GM21786 (cell line): ENCODE results near the gene FAAP20.

Experiments
- ATAC-seq: cut with Tn5 transposase; IDR thresholded peaks from one replicate; pipeline ENCODE4 v1.9.1; 2021; ENCODE audit not compliant: unreplicated experiment

Gene FAAP20

DNA sequence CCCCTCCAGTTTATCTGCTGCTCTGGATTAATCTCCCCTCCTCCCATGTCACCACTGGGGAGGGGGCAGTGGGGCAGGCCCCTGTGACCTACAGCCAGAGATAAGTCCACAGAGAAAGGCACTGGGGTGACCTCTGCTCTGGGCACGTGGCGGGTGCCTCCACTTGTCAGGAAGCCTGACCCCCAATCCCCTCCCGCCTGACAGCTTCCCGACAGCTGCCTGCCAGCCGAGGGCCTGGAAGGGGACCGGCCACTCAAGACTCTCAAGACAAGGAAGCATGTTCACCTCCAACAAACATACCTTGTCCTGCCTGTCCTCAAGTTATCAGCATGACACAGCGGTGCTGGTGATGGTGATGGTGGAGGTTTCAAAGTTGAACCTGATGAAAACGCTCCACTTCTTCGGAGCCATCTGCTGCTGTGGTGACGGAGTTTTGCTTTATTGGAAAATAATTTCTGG is 3.2 kb upstream of the FAAP20 start:
- no peak for ATAC-seq

DNA sequence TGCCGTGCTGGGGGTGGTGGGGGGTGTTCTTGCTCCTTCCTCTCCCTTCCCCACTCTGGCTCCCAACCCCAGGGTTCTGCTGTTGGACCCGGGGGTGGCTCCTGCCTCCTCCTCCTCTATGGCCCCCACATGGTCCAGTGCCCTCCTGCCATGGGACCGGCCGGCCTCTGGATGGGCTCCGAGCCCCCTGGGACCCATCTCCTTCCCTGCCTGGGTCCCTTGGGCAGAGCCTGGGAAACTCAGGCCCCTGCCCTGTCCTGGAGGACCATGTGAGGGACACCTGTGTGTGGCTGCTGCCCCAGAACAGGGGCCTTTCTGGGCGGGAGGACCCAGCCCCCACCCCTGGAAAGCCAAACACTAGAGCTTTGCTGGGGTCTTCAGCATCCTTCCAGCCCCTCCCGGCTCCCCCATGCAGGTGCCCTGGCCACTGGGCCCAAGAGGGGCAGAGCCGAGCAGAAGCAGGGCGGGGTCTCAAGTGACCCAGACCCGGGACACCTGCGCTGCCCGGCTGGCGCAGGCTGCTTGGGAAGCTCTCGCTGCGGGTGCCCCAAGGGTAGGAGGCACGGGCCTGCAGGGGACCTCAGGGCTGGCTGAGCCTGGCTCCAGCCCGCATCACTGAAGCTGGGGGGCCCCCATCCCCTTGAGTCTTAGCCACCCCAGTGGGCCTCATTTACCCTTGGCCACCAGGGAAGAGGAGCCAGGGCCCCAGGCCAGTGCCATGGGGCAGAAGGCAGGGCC is 2.5 kb upstream of the FAAP20 start:
- no peak for ATAC-seq

DNA sequence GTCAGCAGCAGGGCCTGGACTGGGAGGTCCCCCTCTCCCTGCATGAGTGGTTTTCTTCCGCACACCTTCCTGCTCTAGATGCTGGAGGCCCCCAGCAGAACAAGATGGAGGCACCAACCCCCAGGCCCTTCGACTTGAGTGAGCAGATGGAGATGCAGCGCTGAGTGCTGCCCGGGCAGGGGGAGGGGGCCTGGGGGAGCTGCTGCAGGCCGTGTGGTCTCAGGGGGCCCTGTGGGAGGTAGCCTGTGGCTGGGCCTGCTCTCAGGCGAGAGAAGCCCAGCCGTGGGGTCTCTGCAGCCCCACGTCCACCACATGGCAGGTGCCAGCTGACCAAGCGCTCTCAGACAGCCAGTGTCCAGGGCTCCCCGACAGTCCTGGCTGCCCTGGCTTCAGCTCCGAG is 1.2 kb upstream of the FAAP20 start:
- ATAC-seq: no peak

DNA sequence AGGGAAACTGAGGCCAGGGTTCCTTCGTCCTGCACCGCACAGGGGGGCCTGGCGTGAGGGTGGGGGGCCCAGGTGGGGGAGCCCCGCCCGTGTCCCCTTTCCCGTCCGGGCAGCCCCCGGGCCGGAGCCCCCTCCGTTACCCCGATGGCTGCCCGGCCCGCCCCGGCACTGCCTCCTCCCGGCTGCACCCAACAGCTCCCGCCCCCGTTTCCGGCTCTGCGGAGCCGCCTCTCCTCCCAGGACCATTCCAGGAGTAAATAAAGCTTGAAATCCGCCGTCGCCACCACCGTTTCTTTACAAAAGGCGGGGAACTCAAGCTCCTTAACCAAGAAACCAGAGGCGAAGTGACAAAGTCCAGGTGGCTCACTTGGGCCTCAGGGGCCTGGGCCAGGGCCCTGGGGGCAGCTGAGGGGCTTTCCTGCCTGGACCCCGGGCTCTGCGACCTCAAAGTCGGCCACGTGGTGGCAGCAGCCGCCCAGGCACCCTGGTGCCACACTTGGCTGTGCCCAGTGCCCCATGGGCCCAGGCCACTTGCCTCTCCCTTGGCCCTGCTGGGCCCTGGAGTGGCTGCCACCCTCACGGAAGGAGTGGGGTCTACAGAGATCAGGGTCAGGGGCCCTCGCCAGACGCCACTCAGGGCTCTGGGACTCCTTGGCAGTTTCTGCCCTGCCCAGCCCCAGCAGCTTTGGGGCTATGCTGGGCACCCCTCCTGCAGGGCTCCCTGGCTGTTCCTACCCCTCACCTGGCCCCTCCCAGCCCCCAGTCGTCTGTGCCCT is 514 bp upstream of the FAAP20 start:
- ATAC-seq: peak; percentile 67

DNA sequence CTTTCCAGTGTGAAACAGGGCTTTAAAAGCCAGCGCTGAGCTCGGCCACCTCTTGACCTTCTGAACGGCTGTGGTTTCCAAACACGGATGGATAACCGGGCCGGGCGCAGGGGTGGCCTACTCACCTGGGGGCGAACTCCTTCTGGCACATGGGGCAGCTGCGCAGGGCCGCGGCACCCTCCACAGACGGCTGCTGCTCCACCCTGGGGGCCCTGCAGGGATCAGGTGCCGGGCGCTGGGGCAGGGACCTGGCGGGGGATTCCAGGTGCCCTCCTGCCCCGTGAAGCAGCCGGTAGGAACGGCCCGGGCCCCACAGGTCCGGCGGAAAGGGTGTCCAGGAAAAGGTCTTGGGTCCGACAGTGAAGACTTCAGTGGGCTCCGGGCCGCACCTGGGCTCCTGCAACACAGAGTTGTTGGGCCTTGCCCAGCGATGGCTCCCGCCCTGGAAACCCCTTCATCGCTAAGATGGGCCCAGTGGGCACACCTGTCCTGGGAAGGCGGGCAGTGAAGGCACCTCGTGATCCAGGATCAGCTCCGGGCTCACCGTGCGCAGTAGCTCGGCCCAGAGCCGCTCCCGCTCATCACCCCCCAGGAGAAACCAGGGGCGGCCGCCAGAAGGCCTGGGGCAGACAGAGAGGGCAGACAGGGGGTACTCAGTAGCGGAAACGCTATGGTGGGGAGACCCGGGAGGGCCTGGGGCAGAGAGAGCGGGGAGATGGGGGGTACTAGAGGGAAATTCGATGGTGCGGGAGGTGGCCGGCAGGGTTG is 874 bp downstream of the FAAP20 start:
- ATAC-seq: no peak

DNA sequence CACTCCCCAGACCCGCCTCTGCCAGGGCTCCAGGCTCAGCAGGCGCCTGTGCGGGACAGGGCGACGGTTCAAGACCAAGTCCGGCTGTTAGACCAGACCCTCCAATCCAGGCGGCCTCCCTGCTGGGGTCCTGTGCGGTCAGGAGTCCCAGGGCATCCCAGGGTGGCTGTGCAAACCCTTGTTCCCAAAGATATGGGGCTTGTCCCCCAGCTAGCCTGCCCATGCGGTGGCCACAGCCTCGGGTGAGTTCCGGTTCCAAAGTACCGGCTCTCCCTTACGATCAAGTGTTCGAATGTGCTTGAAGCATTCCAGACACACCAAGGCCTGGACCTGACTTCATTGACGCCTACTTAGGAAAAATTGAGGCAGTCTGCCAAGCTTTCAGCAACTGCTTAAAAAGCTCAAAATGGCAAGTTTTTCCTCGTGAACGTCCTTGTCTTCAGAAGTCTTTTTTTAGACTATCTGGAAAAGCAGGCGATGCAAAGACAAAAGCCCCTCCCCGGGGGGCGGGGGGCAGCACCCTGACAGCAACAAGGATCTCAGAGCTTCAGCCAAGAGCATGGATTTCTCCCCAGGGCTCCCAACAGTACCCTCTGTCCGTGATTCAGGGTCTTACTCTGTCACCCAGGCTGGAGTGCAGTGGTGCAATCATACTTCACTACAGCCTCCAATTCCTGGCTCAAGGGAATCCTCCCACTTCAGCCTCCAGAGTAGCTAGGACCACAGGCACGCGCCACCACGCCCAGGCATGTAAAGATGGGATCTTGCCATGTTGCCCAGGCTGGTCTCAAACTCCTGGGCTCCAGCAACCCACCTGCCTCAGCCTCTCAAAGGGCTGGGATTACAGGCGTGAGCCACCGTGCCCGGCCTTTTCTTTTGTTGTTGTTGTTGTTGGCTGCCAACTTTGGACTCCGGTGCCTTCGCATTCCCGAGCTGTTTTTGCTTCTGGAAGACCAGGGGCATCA is 2.3 kb downstream of the FAAP20 start:
- ATAC-seq: no peak

DNA sequence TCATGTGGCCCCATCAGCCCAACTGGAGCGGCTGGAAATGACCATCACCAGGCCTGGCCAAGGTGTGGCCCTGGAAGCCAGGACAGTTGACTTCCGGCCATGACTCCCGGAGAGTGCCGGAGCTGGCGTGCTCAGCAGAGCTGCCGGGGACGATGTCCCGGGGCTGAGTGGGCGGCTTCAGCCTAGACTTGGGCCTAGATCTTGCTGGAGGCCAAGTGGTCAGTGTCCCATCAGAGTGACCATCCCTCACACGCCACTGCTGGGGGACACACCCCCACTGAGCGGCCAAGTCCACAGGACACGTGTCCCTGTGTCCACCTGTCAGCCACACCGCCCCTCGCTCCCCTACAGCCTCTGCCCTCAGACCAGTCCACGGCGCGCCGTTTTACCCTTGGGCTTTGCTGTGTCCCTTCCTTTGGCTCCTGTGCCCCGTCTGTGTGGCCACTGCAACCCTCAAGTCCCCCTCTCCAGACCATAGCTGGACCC is 4.0 kb downstream of the FAAP20 start:
- ATAC-seq: no peak

DNA sequence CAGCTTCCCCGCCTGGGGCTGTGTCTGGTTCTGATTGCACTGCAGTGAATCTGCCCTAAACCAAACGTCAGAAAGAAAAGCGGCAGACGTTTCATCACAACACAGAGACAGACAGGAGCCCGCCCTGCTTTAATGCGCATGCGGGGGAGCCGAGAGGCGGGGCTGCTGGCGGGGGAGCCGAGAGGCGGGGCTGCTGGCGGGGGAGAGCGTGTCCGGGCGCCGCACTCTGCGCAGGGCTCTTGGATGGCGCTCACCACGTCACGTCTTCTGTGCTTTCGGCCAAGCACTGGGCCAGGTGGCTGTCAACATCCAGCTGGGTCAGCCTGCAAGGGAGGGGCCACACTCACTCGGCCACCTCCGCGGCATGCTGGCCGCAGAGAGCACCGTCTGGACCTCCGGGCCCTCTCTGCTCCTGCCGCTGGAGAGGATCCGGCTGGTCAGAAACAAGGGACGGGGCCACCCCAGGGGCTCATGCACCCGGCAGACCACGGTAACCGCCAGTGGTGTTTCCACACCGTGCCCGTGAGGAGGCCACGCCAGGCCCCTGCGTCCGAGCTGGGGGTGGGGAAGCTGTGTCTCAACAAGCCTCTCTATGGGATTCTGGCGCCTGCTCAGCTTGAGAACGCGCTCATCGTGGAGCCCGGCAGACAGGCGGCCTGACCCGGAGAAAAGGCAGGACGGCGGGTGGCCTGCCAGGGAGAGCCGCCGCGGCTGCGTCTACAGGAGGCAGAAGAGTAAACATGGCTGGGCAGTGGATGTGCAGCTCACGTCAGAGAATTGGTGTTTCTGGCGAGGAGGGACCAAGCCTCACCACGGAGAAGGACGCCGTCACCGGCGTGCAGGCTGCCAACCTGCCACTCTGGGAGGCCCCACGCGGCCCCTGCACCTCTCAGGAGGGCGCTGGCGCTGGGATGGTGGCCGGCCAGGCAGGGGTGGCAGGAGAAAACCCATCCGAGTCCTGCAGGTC is 4.8 kb downstream of the FAAP20 start:
- peak; percentile 84 for ATAC-seq

DNA sequence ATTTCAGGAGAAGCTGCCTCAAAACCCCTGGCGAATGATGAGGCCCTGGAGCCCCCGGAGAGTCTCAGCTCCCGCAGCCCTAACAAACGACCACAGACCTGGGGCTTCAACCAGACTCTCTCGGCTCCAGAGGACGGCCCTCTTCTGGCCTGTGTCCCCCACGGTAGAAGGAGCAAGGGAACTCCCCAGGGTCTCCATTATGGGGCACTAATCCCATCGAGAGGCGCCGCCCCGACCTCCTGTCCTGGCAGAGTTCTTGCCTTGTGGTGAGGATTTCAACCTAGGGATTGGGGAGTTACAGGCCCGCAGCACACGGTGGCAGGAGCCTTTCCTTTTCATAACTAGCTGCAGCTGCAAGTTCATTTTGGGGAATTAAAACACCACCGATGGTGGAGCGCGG is 6.2 kb downstream of the FAAP20 start:
- ATAC-seq: no peak

DNA sequence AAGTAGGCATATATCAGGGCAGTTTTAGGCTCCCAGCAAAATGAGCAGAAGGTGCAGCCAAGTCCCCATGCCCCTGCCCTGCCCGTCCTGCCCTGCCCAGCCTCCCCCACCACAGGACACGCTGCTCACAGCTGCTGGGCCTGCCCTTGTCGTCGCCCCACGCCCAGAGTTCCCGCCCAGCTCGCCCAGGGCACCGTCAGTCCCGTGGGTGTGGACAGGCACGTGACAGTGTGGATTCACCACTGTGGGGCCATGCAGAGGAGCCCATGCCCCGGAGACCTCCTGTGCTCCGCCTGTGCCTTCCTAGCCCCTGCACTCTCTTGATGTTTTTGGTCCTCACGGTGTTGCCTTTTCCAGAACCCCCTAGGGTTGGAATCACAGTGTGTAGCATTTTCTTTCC is 7.0 kb downstream of the FAAP20 start:
- ATAC-seq: no peak

DNA sequence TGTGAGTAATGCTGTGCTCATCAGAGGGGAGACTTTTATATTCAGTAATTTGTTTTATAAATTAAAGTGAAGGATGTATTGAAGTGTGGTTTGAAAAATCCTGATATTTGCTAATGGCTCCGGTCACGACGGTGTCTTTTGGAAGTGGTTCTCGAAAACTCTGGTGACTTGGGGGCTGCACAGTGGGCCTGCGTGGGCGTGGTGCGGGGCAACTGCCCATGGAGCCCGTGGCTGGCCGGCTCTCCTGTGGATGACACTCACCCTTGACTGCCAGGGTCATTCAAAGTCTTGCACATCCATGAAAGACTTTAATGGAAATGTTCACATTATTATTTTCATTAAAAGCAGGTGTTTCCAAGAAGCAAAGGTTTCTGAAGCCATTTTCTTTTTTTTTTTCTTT is 7.7 kb downstream of the FAAP20 start:
- ATAC-seq: no peak

DNA sequence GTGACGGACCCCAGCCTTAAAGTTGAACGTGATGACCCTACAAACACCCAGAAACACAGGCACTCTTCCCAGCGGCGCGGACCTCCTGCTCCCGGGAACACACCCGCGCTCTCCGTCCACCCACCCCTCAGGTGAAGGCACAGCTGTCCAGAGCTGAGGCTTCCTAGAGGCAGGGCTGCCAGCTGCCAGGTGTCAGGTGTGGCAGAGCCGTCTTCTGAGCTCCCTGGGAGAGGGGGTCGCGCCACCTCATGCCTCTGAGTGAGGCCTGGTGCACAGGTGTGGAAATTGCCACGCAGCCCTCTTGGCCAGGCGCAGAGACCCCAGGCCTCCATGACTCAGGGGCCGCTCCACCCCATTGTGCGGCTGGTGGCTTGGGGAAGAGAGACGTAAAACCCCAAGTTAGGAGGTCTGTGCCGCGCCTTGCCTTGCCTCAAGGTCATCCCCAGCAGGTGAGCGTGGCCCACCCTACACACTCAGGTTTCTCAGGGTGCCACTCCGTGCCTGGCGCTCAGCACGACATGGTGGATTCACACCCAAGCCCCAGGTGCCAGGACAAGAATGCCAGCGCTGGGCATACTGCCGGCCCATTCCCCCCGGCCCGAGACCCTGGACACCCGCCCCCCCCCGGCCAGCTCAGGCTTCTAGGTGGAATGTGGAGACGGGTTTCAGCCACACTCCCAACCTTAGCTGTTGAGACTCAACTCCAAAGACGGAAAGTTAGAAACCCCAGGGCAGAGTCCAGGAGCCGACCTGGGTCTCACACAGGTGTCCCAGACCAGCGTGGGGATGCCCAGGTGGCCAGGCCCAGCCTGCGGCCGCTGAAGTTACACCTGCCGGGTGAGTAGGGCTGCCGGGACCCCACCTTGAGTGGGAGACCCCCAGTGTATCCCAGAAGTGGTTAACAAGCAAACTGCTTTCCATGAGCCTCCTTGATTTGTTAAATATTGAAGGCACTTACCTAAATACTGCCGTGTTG is 8.4 kb downstream of the FAAP20 start:
- ATAC-seq: no peak

DNA sequence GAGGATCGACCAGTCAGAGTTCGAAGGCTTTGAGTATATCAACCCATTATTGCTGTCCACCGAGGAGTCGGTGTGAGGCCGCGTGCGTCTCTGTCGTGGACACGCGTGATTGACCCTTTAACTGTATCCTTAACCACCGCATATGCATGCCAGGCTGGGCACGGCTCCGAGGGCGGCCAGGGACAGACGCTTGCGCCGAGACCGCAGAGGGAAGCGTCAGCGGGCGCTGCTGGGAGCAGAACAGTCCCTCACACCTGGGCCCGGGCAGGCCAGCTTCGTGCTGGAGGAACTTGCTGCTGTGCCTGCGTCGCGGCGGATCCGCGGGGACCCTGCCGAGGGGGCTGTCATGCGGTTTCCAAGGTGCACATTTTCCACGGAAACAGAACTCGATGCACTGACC is 9.6 kb downstream of the FAAP20 start:
- ATAC-seq: no peak

DNA sequence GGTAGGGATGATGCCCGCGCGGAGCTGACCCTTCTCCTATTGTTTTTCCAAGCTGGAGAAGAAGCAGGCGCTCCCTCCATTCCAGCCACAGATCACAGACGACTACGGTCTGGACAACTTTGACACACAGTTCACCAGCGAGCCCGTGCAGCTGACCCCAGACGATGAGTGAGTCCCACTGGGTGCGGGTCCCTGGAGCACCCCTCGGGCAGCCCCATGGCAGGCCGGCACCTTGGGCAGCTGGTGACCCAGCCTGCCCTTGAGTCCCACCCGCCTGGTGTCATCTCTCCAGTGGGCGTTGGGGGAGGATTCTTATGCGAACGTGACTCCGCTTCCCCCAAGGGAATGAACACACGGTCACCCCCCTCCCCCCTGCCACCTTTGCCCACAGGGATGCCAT is 10.0 kb downstream of the FAAP20 start:
- ATAC-seq: no peak

DNA sequence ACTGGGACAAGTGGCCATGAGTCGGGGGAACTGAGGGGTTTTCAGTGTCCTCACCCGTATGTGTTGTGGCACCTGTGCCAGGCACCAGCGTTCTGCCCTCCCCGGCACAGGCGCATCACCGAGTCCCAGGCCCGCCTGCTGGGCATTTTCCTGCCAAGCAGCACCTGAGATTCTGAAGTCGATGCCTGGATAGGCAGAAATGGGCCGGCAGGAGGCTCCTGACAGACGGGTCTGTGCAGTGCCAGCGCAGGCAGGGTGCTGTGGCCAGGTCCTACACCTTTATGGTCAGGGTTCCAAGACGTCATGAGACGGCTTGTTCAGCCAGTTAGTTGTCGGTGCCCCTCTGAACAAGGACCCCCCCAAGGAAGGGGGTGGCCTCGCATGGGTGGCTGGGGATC is 10.6 kb downstream of the FAAP20 start:
- ATAC-seq: no peak

DNA sequence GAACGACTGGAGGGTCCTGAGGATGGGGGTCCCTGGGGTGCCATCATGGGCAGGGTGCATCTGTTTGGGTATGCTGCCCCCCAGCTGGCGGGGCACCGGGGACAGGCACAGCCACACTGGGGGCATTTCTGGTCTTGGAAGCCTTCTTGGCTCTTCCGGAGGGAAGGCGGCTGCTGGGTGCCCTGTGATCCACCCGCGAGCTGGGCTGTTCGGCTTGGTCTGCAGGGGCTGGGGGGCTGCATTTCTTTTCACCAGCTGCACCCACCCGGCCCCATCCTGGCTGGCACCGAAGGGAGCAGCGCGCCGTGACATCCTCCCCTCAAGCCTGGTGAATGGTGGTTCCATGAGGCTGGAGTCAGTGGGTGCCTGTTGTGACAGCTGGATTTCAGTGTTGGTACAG is 12.2 kb downstream of the FAAP20 start:
- no peak for ATAC-seq

DNA sequence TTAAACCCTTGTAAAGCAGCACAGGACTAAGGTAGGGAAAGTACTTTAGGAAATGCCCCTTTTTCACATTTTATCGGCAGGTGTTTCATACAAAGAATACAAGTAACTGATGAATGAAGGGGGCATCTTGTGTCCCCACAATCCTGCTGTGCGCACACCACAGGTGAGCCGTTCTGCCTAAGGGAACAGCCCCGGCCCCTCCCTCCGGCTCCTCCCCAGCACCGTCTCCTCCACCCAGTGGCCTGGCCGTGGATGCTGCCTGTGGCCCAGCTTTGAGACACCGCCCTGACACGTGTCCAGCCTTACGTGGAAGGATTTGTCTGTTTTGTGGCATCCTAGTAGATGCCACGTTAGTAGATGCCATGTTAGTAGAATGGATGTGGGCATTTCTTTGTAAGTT is 12.8 kb downstream of the FAAP20 start:
- no peak for ATAC-seq

DNA sequence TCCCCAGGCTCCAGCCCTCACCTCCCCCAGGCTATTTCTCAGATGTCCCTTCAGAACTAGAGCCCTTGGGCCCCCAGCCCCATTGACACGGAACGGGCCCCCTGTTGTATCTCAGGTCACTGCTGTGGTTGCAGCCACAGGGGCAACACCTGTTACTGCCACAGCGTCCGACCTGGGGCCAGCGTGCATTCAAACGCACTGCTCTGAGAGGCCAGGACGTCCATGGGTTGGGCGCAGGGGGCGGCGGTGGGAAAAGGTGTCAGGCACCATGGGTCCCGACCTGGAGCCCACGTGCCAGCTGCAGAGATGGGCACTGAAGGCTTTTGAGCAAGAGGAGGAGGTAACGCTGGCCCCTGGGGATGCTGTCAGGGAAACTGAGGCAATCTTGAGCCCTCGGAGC is 13.3 kb downstream of the FAAP20 start:
- no peak for ATAC-seq
